AG09319 (cell line): ENCODE data around the gene YRDC.

Experiments used
- DNase-seq: peaks from one replicate; pipeline ENCODE4 v3.0.0-alpha.2; 2010; ENCODE audit warnings: low read depth; ENCODE audit errors: extremely low read depth
- CTCF ChIP-seq: IDR thresholded peaks from 2 replicates; pipeline ENCODE4 v1.5.1; 2011; ENCODE audit warnings: low read depth, mild to moderate bottlenecking, inconsistent platforms, low read length, moderate library complexity

Gene YRDC

GRCh38 chr1:37765916-37766664 lies 41.9 kb downstream of the YRDC start:
- DNase-seq = no peak
- TF ChIP-seq CTCF = no peak

- TF ChIP-seq CTCF = no peak
- DNase-seq = no peak
Observed at GRCh38 chr1:37764888-37765441, 43.0 kb downstream of the YRDC start, which contains the start of gene EPHA10. TSS of gene EPHA10 (minus strand) at chr1:37765120. CDS start at chr1:37765066, 54 bp downstream.

GRCh38 chr1:37764414-37764825 lies 43.6 kb downstream of the YRDC start:
- no peak for DNase-seq
- no peak for TF ChIP-seq CTCF

- no peak for TF ChIP-seq CTCF
Observed at GRCh38 chr1:37763791-37764413, 44.1 kb downstream of the YRDC start.

GRCh38 chr1:37762516-37762915 lies 45.5 kb downstream of the YRDC start:
- no peak for DNase-seq
- no peak for TF ChIP-seq CTCF

More at GRCh38 chr1:37763791-37764413, 44.1 kb downstream of the YRDC start:
- DNase-seq = no peak

GRCh38 chr1:37761416-37762095 lies 46.5 kb downstream of the YRDC start:
- DNase-seq = no peak
- TF ChIP-seq CTCF = no peak
